RCC 7860 (cell line): Measurements from ENCODE around the gene SEMA4D.

ENCODE experiments used
- DNase-seq: peaks from one replicate; pipeline ENCODE4 v3.0.0-alpha.2; 2015; ENCODE audit warnings: low spot score
- FAIRE-seq: peaks from 2 replicates; lab custom pipeline; 2012; peaks lifted over from hg19 to GRCh38; lab: Jason Lieb, UNC

SEMA4D gene

GRCh38 chr9:89448821-89449220 is 49.1 kb downstream of the SEMA4D start:
- no peak for DNase-seq
- FAIRE-seq = no peak

GRCh38 chr9:89448381-89448780 is 49.5 kb downstream of the SEMA4D start:
- no peak for FAIRE-seq
- no peak for DNase-seq

- no peak for DNase-seq
- FAIRE-seq = no peak
These were observed 50.5 kb downstream of the SEMA4D start for GRCh38 chr9:89447416-89447815.

GRCh38 chr9:89446961-89447310 is 51.0 kb downstream of the SEMA4D start:
- DNase-seq = no peak
- no peak for FAIRE-seq

GRCh38 chr9:89446261-89446960 is 51.5 kb downstream of the SEMA4D start:
- FAIRE-seq (no peak), DNase-seq (no peak)

GRCh38 chr9:89445801-89446251 is 52.1 kb downstream of the SEMA4D start:
- DNase-seq = no peak
- no peak for FAIRE-seq

- FAIRE-seq (no peak), DNase-seq (no peak)
These were observed 52.8 kb downstream of the SEMA4D start for GRCh38 chr9:89444925-89445765.

GRCh38 chr9:89444274-89444673 is 53.6 kb downstream of the SEMA4D start:
- DNase-seq = no peak
- no peak for FAIRE-seq

GRCh38 chr9:89442981-89443814 is 54.7 kb downstream of the SEMA4D start:
- no peak for FAIRE-seq
- no peak for DNase-seq

GRCh38 chr9:89442501-89442978 is 55.4 kb downstream of the SEMA4D start:
- DNase-seq (no peak), FAIRE-seq (no peak)

- FAIRE-seq (no peak), DNase-seq (no peak)
These were observed 55.9 kb downstream of the SEMA4D start for GRCh38 chr9:89441986-89442385.

GRCh38 chr9:89441655-89441970 is 56.3 kb downstream of the SEMA4D start:
- DNase-seq = no peak
- FAIRE-seq = no peak

- DNase-seq (no peak), FAIRE-seq (no peak)
These were observed 56.8 kb downstream of the SEMA4D start for GRCh38 chr9:89440951-89441654.

GRCh38 chr9:89440548-89440947 is 57.4 kb downstream of the SEMA4D start:
- no peak for DNase-seq
- FAIRE-seq = no peak

GRCh38 chr9:89440046-89440445 is 57.9 kb downstream of the SEMA4D start:
- no peak for DNase-seq
- FAIRE-seq = no peak

GRCh38 chr9:89439571-89439970 is 58.3 kb downstream of the SEMA4D start:
- no peak for FAIRE-seq
- no peak for DNase-seq

GRCh38 chr9:89438194-89438593 is 59.7 kb downstream of the SEMA4D start:
- FAIRE-seq (no peak), DNase-seq (no peak)

GRCh38 chr9:89437772-89438171 is 60.1 kb downstream of the SEMA4D start:
- FAIRE-seq (no peak), DNase-seq (no peak)

GRCh38 chr9:89436963-89437625 is 60.8 kb downstream of the SEMA4D start:
- DNase-seq (no peak), FAIRE-seq (no peak)

- FAIRE-seq (no peak), DNase-seq (no peak)
These were observed 61.6 kb downstream of the SEMA4D start for GRCh38 chr9:89436326-89436725.
